ENCODE measurements around the gene SPATA45.

The SPATA45 gene

DNA sequence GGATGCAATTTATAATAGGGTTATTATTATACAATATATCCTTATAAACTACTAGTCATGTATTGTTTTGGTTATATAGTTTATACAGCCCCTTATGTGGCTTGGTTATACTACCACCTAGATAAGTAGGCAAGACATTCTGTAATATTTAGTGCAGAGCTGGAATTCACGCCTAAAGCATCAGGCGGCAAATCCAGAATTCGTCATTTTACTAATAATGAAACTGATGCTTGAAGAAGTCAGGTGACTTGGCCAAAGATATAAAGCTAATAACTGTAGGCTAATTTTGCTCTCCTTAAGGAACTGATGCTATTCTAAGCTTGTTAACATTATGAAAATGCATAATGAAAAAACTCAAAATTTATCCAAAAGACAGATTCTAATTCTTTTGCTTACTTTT lies 66.7 kb downstream of the SPATA45 start:
- DNase-seq (ENCODE audit: low spot score): no peak

All from hematopoietic multipotent progenitor cell treated with erythropoietin and hydrocortisone succinate and interleukin-3 and kit ligand, for 17 days (in vitro differentiated cells).